ENCODE data around the gene METTL25B.

GRCh38 chr1:156711011-156711817 is 17.1 kb upstream of the METTL25B start:
- TF ChIP-seq CTCF (conservative IDR thresholded peaks at IDR 0.05) (no peak), EZH2 (IDR thresholded peaks at IDR 0.05; ENCODE audit: low read depth) (no peak)

All from PC-9 (cell line).